GM13977 (cell line): ENCODE results near the gene TRIOBP.
"Not testable (repeated sequence)": the region's sequence is repeated elsewhere in the genome, so short reads cannot be mapped to it uniquely, and the experiment has no call there.

ENCODE experiments used
- DNase-seq: peaks from one replicate; pipeline ENCODE4 v3.0.0; 2012; ENCODE audit warnings: low spot score
- CTCF ChIP-seq: IDR thresholded peaks from 2 replicates; pipeline ENCODE4 v1.5.1; 2012; ENCODE audit warnings: mild to moderate bottlenecking, control low read depth; ENCODE audit not compliant: insufficient read depth; ENCODE audit errors: extremely low read depth, missing control alignments
- in situ Hi-C: fragments of 300-500 bp; cut with MboI; formaldehyde crosslinking; loops from one replicate; pipeline ENCODE4 v1.12.0; 2022; ENCODE audit warnings: low sequenced_read_pairs, low pct_unique_long_range_greater_than_20kb, mixed read lengths, inconsistent platforms; ENCODE audit not compliant: unreplicated experiment

The TRIOBP gene

DNA sequence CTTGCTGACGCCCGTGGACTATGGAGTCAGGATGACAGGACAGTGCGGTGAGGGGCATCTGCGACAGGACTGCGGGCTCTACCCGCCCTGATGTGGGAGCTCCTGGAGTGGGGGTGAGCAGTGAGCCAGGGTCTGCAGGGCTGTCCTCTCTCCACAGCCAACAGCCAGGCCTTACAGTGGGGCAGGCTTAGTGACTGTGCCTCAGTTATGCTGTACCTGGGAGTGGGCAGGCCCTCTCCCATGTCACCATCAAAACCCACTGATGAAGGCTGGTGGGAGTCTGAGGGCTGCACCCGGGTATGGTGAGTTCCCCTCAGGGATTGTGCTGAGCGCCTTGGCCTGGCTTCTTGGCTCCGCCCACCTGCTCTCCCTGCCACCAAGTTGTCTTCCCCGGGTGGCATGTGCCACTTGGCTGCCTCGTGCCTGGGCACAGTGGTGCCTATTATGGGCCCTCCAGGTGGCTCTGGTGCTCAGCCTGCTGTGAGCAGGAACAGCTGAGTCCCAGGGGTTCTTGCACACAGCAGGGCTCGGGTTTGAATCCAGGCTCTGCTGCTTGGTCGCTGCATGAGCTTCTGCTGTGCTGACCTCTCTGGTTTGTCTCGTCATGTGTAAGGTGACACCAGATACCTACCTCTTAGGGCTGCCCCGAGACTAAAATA lies 4.1 kb upstream of the TRIOBP start:
- in situ Hi-C loops: no loop called here
- DNase-seq: no peak
- no peak for TF ChIP-seq CTCF

- in situ Hi-C loops, DNase-seq: not testable (repeated sequence)
Measured at GRCh38 chr22:37694131-37694530, 2.7 kb upstream of the TRIOBP start.

DNA sequence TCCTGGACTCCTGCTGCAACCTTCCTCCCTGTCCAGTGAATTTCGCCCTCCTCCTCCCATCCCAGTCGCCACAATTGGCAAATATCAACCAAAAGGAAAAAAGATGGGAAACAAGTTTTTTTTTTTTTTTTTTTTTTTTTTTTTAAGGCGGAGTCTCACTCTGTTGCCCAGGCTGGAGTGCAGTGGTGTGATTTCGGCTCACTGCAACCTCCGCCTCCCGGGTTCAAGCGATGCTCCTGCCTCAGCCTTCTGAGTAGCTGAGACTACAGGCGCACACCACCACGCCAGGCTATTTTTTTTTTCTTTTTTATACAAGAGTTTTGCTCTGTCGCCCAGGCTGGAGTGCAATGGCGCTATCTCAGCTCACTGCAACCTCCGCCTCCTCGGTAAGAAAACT lies 590 bp upstream of the TRIOBP start:
- in situ Hi-C loops: not testable (repeated sequence)

GRCh38 chr22:37697538-37697835 lies 639 bp downstream of the TRIOBP start:
- no peak for TF ChIP-seq CTCF
- in situ Hi-C loops: no loop called here
- no peak for DNase-seq

More for the DNA sequence above, 590 bp upstream of the TRIOBP start:
- DNase-seq: not testable (repeated sequence)

DNA sequence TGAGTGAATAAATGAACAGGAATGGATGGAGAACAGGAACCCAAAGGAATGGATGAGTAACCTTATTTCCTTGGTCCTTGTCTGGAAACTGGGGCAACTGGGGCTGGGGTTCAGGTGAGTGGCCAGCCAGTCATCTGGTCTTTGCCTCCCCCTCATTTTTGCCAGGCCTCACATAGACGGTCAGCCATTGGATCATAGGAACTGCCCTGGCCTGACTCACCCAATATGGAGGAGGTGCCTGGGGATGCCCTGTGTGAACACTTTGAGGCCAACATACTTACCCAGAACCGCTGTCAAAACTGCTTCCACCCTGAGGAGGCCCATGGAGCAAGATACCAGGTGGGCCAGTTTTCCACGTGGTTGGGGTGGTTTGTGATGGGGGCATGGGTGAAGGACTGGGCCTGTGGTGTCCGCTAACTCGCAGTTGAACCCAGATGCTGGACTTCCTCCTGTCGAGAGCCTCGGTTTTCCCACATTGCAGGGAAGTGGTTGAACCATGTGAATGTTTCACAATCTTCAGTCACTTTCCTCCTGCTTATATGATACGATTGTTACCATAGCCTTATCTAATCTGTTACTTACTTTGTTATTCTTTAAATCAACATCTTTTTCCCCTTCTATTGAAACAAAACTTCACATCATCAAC lies 4.4 kb downstream of the TRIOBP start:
- DNase-seq: no peak
- in situ Hi-C loops: no loop called here
- TF ChIP-seq CTCF: no peak

- in situ Hi-C loops: no loop called here
- TF ChIP-seq CTCF: no peak
- no peak for DNase-seq
Measured at GRCh38 chr22:37703906-37704305, 7.1 kb downstream of the TRIOBP start.

GRCh38 chr22:37704645-37705044 lies 7.8 kb downstream of the TRIOBP start:
- in situ Hi-C loops: no loop called here
- DNase-seq: no peak
- no peak for TF ChIP-seq CTCF

DNA sequence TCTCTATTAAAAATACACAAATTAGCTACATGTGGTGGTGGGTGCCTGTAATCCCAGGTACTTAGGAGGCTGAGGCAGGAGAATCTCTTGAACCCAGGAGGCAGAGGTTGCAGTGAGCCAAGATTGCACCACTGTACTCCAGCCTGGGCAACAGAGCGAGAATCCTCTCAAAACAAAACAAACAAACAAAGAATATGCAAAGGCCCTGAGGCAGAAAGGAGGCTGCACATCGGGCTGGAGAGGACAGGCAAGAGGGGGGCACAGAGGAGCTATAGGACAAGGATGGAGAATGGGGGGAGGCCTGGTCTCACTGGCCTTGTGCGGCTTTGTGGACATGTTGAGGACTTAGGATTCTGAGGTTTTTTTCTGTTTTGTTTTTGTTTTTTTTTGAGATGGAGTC lies 8.4 kb downstream of the TRIOBP start:
- DNase-seq: no peak
- in situ Hi-C loops: no loop called here

More for the DNA sequence above, 8.4 kb downstream of the TRIOBP start:
- TF ChIP-seq CTCF: no peak
